Chondrocyte (in vitro differentiated cells): Measurements from ENCODE around the gene SELPLG. TPM values are rescaled to one million over a fixed set of nuclear protein-coding genes. Genes with fewer than 3 reads are reported as not detected.
"Not testable (repeated sequence)": the region's sequence is repeated elsewhere in the genome, so short reads cannot be mapped to it uniquely, and the experiment has no call there.

Source experiments
- DNase-seq: peaks from one replicate; pipeline ENCODE4 v3.0.0; 2021; ENCODE audit warnings: mixed read lengths, low spot score
- H3K27ac Mint-ChIP-seq: one replicate; pipeline ENCODE4 v1.8.0; 2021; ENCODE audit warnings: mild to moderate bottlenecking, moderate library complexity, mixed read lengths; ENCODE audit not compliant: unreplicated experiment
- H3K27me3 Mint-ChIP-seq: 2 replicates; pipeline ENCODE4 v1.8.0; 2021; ENCODE audit warnings: low read depth, mixed read lengths
- H3K36me3 Mint-ChIP-seq: 2 replicates; pipeline ENCODE4 v1.8.0; 2021; ENCODE audit warnings: low read depth, mixed read lengths
- H3K4me1 Mint-ChIP-seq: 2 replicates; pipeline ENCODE4 v1.8.0; 2021; ENCODE audit warnings: low read depth, mild to moderate bottlenecking, mixed read lengths
- H3K4me3 Mint-ChIP-seq: one replicate; pipeline ENCODE4 v1.8.0; 2021; ENCODE audit warnings: mild to moderate bottlenecking, moderate library complexity, mixed read lengths; ENCODE audit not compliant: unreplicated experiment
- H3K9me3 Mint-ChIP-seq: 2 replicates; pipeline ENCODE4 v1.8.0; 2021; ENCODE audit warnings: low read depth, mixed read lengths
- total RNA-seq: library from RNA; stranded (reverse); gene quantifications from 3 replicates; pipeline ENCODE4 v1.2.1, GENCODE V29; 2021
- TF ChIP-seq, protein P1 (sequence below): fragments of 200-600 bp; sonication (generic); IDR thresholded peaks from 2 replicates; pipeline ENCODE4 v1.5.0; 2021; ENCODE audit warnings: antibody characterized with exemption, mild to moderate bottlenecking, moderate library complexity

Gene SELPLG
- total RNA-seq, 1 donor from 2014 or later, result 3.2 TPM

DNA sequence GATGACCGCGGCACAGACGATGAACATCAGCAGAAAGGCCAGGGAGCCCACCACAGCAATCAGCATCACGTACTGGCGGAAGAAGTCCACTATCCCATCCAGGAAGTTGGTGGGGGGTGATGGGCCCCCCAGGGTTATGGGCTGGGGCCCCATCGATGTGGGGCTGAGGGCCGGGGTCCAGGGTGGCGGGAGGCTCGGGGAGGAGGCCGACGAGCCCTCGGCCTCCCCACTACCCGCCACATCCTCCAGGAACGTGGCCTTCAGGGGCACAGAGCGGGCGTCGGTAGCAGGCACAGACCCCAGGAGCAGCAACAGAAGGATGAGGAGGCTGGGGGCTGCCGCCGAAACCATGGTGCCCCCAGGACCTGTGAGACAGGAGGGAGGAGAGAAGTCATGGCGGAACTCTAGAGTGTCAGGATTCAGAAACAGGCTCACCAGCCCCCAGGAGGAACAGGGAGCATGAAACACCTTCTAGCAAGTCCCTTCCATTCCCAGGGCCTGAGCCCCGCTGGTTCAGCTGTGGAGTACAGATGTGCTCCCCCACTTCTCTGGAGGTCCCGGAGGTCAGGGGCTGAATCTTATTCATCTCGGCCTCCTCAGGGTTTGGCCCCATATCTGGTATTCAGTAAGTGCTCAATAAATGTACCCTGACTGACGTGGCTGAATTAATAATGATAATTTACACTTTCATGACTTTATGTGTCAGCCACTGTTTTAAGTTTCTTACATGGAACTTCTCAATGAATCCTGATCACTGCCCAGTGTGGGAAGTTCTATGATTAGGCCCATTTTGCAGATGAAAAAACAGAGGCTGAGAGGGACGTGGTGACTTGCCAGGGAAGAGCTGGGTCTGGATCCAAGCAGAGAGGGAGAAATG is 41.4 kb downstream of the SELPLG start:
- peak; percentile 77 for DNase-seq
- Mint-ChIP-seq H3K4me3 (no peak overlapping the region), H3K36me3 (no peaks in the 10 kb centered on the region), H3K9me3 (no peaks in the 10 kb centered on the region), H3K27ac (no peak overlapping the region), H3K27me3 (no peaks in the 10 kb centered on the region), H3K4me1 (peaks cover 24% of the 10 kb centered on the region)
- TF ChIP-seq, protein P1, sequence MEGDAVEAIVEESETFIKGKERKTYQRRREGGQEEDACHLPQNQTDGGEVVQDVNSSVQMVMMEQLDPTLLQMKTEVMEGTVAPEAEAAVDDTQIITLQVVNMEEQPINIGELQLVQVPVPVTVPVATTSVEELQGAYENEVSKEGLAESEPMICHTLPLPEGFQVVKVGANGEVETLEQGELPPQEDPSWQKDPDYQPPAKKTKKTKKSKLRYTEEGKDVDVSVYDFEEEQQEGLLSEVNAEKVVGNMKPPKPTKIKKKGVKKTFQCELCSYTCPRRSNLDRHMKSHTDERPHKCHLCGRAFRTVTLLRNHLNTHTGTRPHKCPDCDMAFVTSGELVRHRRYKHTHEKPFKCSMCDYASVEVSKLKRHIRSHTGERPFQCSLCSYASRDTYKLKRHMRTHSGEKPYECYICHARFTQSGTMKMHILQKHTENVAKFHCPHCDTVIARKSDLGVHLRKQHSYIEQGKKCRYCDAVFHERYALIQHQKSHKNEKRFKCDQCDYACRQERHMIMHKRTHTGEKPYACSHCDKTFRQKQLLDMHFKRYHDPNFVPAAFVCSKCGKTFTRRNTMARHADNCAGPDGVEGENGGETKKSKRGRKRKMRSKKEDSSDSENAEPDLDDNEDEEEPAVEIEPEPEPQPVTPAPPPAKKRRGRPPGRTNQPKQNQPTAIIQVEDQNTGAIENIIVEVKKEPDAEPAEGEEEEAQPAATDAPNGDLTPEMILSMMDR, result no peak

DNA sequence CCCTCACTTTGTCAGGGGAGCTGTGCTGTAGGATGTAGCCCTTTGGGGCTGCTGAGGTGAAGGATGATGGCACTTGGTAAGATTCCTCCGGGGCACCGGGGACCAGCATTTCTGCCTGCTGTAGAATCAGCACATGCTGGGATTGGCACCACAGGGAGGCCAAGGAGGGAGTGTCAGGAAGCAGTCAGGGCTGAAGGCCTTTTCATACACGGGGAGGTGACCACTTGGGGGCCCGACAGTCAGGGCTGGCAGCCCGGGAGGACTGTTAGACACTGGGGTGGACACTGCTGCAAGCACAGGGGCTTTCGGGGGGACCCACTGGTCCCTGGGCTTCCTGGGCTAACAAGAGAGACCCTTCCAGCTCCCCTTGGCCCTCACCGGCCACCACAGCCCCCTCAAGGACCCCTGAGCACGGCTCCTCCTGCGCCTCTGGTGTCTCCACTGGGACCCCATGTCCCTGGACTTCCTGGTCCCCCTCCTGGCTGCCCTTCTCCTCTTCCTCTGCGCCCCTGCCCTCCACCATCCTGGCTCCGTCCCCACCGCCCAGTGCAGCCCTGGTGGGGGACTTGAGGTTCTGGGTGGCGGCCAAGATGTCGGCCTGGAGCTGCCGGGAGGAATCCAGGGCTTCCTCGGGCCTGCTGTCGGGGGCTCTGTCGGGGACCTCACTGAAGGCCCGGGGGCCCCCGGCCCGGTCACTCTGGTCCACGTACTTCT is 42.3 kb downstream of the SELPLG start:
- peaks cover 20% of the 10 kb centered on the region for H3K4me1 Mint-ChIP-seq
- H3K9me3 Mint-ChIP-seq, result no peaks in the 10 kb centered on the region
- DNase-seq, result no peak
- TF ChIP-seq, protein P1, result no peak
- H3K27me3 Mint-ChIP-seq, result no peaks in the 10 kb centered on the region
- H3K36me3 Mint-ChIP-seq, result no peaks in the 10 kb centered on the region
- H3K4me3 Mint-ChIP-seq, result no peak overlapping the region
- H3K27ac Mint-ChIP-seq, result no peak overlapping the region

DNA sequence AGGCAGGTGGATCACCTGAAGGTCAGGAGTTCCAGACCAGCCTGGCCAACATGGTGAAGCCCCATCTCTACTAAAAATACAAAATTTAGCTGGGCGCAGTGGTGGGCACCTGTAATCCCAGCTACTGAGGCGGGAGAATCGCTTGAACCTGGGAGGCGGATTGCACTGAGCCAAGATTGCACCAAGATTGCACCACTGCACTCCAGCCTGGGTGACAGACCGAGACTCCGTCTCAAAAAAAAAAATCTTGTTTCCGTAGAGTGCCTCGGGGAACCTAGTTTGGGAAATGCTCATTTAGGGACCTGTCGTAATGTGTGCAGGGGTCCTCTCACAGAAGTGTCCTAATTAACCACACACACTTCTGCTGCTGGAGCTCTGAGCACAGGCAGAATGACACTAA is 43.2 kb downstream of the SELPLG start:
- H3K4me3 Mint-ChIP-seq, H3K27me3 Mint-ChIP-seq, H3K36me3 Mint-ChIP-seq, H3K27ac Mint-ChIP-seq, DNase-seq, H3K9me3 Mint-ChIP-seq: not testable (repeated sequence)
- H3K4me1 Mint-ChIP-seq, result peaks cover 20% of the 10 kb centered on the region

DNA sequence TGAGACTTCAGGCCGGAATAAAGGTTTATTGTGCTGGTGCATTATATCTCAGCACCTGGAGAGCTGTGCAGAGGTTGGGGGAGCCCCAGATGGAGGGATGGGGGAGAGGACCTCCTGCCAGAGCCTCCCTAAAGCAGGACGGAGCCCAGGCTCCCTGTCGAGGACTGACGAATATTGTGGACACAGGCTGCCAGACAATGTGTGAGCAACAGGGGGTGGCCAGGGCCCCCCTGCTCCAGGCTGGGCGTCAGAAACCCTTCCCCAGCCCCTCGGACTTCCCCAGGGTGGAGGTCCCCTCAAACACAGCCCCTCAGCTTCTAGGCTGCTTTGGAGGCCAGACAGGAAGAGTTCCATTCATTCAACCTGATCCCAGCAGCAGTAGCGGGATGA is 43.9 kb downstream of the SELPLG start:
- H3K27me3 Mint-ChIP-seq, result no peaks in the 10 kb centered on the region
- H3K9me3 Mint-ChIP-seq, result no peaks in the 10 kb centered on the region
- TF ChIP-seq, protein P1, result no peak
- H3K36me3 Mint-ChIP-seq, result no peaks in the 10 kb centered on the region
- H3K4me1 Mint-ChIP-seq, result peaks cover 22% of the 10 kb centered on the region
- no peak overlapping the region for H3K4me3 Mint-ChIP-seq
- DNase-seq, result no peak
- no peak overlapping the region for H3K27ac Mint-ChIP-seq

DNA sequence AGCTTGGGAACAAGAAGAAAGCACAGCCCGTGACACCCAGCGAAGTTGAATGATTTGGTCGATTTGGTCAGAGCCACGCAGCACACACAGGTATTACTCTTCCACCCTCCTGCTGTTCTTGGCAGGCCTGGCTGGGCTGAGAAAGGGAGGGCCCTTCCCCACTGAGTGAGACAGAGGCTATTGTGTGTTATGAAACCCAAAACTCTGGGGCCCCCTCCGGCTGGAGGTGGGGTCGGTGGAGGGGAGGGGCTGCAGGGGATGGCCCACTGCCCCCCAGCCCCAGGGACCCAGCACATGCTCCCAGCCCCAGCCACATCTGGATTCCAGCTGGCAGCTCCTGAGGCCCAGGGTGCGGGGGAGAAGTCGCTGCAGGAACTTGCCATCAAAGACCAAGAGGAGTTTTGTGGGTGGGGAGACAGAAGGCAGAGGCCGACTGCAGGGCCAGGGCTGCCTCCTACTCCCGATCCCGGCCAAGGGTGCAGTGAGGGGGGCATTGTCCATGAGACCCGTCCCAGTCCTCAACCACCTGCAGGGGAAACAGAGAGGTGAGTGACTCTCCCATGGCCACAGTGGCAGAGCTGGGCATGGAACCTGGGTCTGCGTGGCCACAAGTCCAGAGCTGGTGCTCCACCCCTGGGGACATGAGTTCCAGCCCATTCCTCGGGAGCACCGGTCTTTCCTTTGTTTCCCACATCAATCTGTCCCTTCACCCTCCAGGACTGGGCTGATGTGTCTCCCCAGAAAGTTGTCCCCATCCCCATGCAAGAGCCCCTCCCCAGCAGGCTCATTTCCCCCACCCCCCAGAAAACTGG is 44.5 kb downstream of the SELPLG start:
- Mint-ChIP-seq H3K4me3 (no peak overlapping the region), H3K9me3 (no peaks in the 10 kb centered on the region), H3K4me1 (peaks cover 25% of the 10 kb centered on the region), H3K27me3 (no peaks in the 10 kb centered on the region), H3K27ac (no peak overlapping the region), H3K36me3 (no peaks in the 10 kb centered on the region)
- no peak for DNase-seq
- TF ChIP-seq, protein P1, result no peak
